Amniotic epithelial cell (primary cell): Measurements from ENCODE around the gene ASB10.

Experiments
- DNase-seq: peaks from one replicate; pipeline ENCODE4 v3.0.0-alpha.2; 2010; ENCODE audit warnings: low read depth

Gene ASB10

DNA sequence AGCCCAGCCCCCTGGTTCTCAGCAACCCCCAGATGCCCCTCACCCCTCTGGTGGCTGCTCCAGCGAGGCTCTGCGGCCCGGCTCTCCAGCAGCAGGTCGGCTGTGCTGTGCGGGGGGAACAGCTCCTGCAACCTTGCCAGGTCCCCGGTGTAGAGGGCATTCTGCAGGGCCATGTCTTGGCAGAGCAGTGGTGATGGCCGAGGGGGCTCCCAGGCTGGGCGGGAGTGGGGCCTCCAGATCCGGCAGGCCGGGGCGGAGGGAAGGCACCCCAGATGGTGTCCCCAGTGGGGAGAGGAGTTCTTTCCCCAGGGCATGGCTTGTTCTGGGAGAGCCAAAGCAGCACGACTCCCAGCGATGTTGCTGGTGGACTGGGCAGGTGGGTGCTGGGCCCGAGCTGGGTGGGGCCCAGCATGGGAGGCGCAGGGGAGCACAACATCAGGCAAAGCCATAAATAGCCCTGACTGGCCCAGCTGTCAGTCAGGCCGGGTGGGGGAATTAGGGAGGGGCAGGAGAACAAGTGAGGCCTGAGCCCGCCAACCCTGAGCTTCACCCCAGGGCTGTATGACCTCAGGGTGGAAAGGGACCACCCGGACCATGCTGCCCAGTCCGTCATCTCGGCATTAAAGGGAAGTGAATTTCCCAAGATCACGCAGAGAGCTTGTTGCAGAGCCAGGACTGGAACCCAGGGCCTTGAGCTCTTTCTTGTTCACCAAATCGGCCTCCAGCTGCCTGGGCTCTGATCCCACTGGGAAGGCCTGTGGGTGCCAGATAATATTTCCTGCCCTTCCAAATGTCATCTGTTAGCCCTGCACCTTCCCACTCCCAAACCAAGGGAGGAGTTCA lies 580 bp upstream of the ASB10 start:
- no peak for DNase-seq

- no peak for DNase-seq
Measured at GRCh38 chr7:151185762-151186639, 1.0 kb downstream of the ASB10 start.

DNA sequence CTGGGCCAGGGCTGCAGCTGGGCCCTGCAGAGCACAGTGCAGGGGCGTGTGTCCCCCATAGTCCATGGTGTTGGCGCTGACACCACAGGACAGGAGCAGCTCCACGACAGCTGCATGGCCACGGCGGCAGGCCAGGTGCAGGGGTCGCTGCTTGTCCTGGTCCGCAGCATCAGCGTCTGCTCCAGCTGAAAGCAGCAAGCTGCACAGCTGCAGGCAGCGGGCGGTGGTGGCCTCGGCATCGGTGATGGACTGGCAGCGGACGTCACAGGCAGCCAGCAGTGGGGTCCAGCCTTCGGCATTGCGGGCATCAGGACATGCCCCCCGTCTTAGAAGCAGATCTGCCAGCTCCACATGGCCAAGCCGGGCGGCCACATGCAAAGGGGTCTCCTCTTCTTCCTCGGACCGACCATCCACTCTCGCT lies 6.0 kb downstream of the ASB10 start:
- DNase-seq, result no peak

DNA sequence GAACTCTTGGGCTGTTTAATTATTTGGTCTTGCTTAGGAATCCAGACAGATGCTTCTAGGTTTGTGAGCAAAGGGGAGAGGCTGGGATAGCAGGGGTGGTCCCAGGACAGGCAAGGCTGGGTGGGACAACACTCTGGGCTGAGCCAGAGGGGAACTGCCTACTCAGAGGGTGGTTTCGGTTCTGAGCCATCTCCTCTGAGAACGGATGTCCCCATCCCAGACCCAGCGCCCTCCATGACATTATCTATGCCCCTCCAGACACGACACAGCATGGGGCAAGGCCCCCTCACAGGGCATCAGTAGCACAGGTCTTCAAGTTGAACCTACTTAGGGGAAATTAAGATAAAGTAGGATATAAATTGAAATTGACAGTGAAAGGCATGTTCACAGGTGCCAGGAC lies 7.1 kb downstream of the ASB10 start:
- no peak for DNase-seq

DNA sequence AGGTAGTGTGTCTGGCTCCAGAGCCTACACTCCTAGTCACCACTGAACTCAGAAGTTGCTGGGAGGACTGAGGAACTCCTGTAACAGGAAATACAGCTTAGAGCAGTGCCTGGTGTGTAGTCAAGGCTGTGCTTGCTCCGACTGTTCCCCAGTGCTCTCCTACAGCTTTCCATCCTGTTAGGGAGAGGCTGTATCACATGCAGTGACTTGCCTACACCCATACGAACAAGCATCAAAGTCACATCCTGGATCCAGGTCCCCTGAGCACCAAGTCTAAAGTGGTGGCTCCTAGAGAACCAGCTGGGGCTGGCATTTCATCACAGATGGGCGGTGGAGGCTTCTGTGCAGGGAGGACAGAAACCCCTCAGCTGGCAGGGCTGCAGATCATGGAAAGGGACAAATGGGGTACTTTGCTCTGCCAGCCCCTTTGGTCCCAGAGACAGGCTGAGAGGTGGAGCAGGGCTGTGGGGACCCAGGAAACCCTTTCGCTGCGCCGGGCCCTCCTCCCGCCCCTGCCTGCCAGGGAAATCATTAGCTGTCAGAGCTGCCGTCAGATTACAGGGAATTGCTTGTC lies 7.7 kb downstream of the ASB10 start:
- DNase-seq, result no peak

DNA sequence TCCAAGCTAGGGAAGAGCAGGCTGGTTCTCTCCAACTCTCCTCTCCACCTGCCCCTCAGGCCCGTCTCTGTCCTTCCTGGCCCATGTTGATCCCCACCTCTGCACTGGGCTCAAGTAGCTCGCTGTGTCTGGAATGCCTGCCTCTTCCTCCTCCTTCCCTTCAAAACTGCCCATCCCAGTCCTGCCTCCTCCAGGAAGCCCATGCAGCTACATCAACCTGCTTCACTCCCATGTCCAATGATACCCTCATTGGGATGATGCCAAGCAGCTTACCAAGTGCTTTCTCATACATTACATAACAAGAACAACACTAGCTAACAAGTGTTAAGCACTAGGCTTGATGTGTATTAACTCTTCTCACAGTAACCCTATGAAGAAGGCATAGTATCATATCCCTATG lies 8.2 kb downstream of the ASB10 start:
- no peak for DNase-seq

GRCh38 chr7:151178236-151178635 lies 8.8 kb downstream of the ASB10 start:
- no peak for DNase-seq

- no peak for DNase-seq
Measured at GRCh38 chr7:151177310-151177709, 9.7 kb downstream of the ASB10 start.

DNA sequence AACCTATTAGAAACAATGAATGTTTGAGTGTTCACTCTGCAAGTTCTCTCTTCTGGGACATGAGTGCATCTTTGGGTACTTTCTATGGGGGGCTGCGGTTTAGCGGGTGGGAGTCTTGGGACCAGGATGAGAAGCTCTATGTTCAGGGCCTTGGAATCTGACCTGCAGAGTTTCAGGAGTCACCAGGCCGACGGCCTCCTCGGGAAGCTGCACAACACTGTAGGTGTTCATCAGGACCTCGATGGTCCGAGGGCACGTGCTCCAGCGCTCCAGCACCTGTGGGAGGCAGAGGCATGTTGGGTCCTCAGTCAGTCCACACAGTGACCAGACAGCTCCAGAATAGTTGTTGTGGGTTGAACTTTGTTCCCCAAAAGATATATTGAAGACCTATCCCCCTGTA lies 10.6 kb downstream of the ASB10 start:
- no peak for DNase-seq

GRCh38 chr7:151175793-151176311 lies 11.2 kb downstream of the ASB10 start:
- DNase-seq, result no peak

GRCh38 chr7:151175047-151175792 lies 11.8 kb downstream of the ASB10 start:
- DNase-seq, result no peak

GRCh38 chr7:151174246-151175046 lies 12.6 kb downstream of the ASB10 start:
- DNase-seq, result peak; percentile 49

DNA sequence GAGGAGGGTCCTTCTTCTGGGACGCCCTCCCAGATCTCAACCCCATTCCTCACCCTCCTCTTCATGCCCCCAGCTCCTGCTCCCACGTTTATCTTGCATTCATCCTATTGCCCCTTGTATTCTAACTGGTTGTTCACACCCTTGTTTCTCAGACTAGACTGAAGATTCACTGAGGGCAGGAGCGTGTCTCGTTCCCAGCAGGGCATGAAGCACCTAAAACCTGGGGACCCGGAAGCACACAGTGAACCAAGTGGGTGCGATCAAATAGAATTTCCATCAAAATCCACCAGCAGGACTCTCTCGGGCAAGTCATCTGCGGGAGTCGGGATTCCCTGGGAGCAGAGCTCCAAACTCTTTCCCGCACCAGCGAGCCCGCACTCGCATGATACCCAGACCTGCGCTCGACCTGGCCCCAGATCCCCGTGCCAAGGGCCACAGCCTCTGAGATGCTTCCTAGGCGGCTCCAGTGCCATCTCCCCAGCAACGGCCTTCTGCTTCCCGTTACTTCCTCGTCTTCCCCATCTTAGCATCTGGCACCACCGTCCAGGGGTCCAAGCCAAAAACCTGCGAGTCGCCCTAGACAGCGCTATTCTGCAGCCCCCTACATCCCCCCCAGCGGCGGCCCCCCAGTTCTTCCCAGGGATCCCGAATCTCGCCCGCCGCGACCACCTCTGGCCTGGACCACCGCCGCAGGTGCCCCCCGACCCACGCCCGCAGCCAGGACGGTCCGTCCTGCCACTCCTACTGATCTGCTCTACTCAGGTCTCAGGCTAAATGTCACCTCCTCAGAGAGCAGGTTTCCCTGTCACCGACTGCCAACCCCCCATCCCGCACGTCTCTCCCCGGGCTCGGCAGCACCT lies 13.4 kb downstream of the ASB10 start:
- no peak for DNase-seq

DNA sequence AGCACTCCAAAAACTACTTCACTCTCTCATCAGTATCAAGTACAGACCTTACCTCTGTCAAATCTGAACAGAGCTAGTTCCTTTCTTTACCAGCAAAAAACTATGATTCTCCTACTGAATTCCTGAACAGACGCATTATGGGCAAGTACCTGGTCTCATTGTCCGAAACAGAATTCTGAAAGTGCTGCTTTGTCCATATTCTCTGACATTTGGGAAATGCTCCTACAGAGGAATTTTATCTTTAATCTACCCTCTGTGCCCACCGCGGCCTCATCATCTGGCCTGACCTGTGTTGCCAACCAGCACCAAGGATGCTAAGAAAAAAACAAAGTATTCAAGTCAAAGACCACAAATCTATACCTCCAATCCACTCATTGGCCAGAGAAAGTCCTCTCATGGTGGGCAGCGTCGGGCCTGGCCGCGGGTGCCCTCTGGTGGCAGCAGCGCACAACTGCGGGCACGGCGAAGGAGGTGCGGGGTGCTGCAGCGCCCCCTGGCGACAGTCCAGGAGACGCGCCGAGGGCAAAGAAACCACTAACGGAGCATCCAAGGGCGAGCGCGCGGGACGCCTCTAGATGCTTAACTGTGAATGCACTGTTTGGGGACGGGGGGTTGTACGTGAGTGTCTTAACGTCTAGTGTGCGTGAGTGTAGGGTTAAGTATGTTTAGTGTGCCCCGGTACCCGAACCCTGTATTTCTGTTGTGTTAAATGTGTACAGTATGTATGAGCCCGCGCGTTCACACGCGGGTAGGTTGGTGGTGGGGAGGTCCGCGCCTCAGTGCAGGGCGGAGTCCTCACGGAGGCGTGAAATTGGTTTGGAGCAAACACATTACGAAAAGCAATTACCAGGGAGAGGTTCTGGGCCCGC lies 14.5 kb downstream of the ASB10 start:
- peak; percentile 35 for DNase-seq

- DNase-seq, result no peak
Measured at GRCh38 chr7:151168787-151169162, 18.3 kb downstream of the ASB10 start.

DNA sequence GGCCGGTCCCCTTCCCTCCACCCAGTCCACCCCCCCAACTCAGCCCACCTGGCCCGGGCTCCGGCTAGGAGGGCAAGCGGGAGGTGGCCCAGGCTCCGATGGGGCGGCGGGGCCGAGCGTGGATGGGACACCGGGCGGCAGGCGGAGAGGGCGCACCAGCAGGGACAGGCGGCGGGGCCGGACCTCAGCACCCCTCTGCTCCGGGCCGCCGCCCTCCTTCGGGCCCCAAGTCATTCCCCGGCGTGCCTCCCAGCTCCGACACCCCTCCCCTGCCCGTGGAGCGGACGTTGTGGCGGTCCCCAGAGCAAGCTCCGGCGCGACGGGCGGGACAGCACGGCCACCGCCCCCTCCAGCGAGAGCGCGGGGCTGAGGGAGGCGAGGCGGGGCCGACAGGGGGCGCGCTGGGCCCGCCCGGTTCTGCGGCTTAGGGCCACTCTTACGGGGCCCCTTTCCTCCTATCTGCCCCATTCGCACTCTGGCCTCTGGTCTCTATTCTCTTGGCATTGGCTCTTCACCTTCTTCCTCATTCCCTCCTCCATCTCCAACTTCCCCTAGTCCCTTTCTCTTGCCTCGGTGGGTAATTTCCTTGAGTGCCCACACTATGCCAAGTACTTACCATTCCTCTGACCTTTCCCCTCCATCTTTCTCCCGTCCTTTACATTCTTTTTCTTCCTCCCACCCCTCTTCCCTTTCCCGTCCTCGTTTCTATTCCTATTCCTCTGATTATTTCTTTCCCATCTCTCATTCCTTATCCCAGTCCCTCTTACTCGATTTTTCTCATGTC lies 18.9 kb downstream of the ASB10 start:
- no peak for DNase-seq

GRCh38 chr7:151167197-151167961 lies 19.7 kb downstream of the ASB10 start, which contains the start of gene GBX1:
Gene GBX1, minus strand, starts transcription at chr7:151167694. Its CDS starts 146 bp downstream, at chr7:151167548.
- DNase-seq, result peak; percentile 4
